Measurements from ENCODE around the gene ALPL. TPM values are rescaled to one million over a fixed set of nuclear protein-coding genes. Genes with fewer than 3 reads are reported as not detected.

Gene ALPL
- total RNA-seq, 2 donors from 2014 or later = 3.7 to 7.8 TPM

GRCh38 chr1:21492356-21492625, 16.9 kb upstream of the ALPL start:
- no peaks in the 10 kb centered on the region for H3K27me3 ChIP-seq (replicated peaks; ENCODE audit: insufficient read depth)
- DNase-seq (ENCODE audit: low spot score) (no peak), ATAC-seq (ENCODE audit: insufficient number of reproducible peaks, low FRiP score, low read depth) (no peak)
- H3K27ac ChIP-seq = no peak overlapping the region
- H3K4me1 ChIP-seq (ENCODE audit: control insufficient read depth in 1 of 2, low read depth in 2 of 2) = no peaks in the 10 kb centered on the region
- no peak overlapping the region for H3K4me3 ChIP-seq
- H3K36me3 ChIP-seq = no peaks in the 10 kb centered on the region
- no peak for TF ChIP-seq CTCF (IDR thresholded peaks at IDR 0.05)
- no peaks in the 10 kb centered on the region for H3K9me3 ChIP-seq

DNA sequence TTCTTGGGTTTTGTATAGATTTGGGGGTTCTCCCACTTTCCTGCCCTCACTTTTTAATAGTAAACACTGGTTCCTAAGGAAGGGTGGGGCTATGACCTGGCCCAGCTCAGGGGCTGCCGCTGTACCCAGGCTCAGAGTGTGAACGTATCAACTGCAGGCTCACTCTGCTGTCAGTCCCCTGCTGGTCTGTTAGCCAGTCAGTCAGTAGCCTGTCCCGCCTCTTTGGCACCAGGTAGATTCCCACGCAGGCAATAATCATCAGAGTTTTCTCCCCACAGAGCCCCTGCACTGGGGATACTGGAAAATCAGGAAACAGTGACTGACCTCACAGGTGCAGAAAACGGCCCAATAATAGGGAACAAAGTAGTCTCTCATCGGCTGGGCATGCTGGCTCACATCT, 15.0 kb upstream of the ALPL start:
- no peaks in the 10 kb centered on the region for H3K9me3 ChIP-seq
- no peak for DNase-seq (ENCODE audit: low spot score)

GRCh38 chr1:21495225-21495820, 13.9 kb upstream of the ALPL start:
- Histone ChIP-seq H3K4me3 (no peak overlapping the region), H3K9me3 (no peaks in the 10 kb centered on the region), H3K4me1 (ENCODE audit: control insufficient read depth in 1 of 2, low read depth in 2 of 2) (no peaks in the 10 kb centered on the region), H3K36me3 (no peaks in the 10 kb centered on the region), H3K27me3 (replicated peaks; ENCODE audit: insufficient read depth) (no peaks in the 10 kb centered on the region), H3K27ac (no peak overlapping the region)
- ATAC-seq (ENCODE audit: insufficient number of reproducible peaks, low FRiP score, low read depth) (no peak), DNase-seq (ENCODE audit: low spot score) (no peak)
- TF ChIP-seq CTCF (IDR thresholded peaks at IDR 0.05) = no peak

More for the DNA sequence above, 15.0 kb upstream of the ALPL start:
- ATAC-seq (ENCODE audit: insufficient number of reproducible peaks, low FRiP score, low read depth) = no peak
- no peaks in the 10 kb centered on the region for H3K4me1 ChIP-seq (ENCODE audit: control insufficient read depth in 1 of 2, low read depth in 2 of 2)
- H3K27ac ChIP-seq = no peak overlapping the region
- H3K27me3 ChIP-seq (replicated peaks; ENCODE audit: insufficient read depth) = no peaks in the 10 kb centered on the region
- H3K4me3 ChIP-seq = no peak overlapping the region
- no peak for TF ChIP-seq CTCF (IDR thresholded peaks at IDR 0.05)
- no peaks in the 10 kb centered on the region for H3K36me3 ChIP-seq

- Histone ChIP-seq H3K27me3 (replicated peaks; ENCODE audit: insufficient read depth) (no peaks in the 10 kb centered on the region), H3K36me3 (no peaks in the 10 kb centered on the region), H3K4me1 (ENCODE audit: control insufficient read depth in 1 of 2, low read depth in 2 of 2) (no peaks in the 10 kb centered on the region), H3K9me3 (no peaks in the 10 kb centered on the region), H3K4me3 (no peak overlapping the region), H3K27ac (no peak overlapping the region)
- ATAC-seq (ENCODE audit: insufficient number of reproducible peaks, low FRiP score, low read depth) (no peak), DNase-seq (ENCODE audit: low spot score) (no peak)
- no peak for TF ChIP-seq CTCF (IDR thresholded peaks at IDR 0.05)
Observed at GRCh38 chr1:21496063-21496462, 13.2 kb upstream of the ALPL start.

- H3K4me3 ChIP-seq = no peak overlapping the region
- DNase-seq (ENCODE audit: low spot score) = no peak
Observed at GRCh38 chr1:21496886-21497285, 12.3 kb upstream of the ALPL start.

More at GRCh38 chr1:21496886-21497285, 12.3 kb upstream of the ALPL start:
- H3K36me3 ChIP-seq = no peaks in the 10 kb centered on the region
- no peaks in the 10 kb centered on the region for H3K9me3 ChIP-seq
- no peak for ATAC-seq (ENCODE audit: insufficient number of reproducible peaks, low FRiP score, low read depth)
- H3K27ac ChIP-seq = no peak overlapping the region
- H3K27me3 ChIP-seq (replicated peaks; ENCODE audit: insufficient read depth) = no peaks in the 10 kb centered on the region
- no peaks in the 10 kb centered on the region for H3K4me1 ChIP-seq (ENCODE audit: control insufficient read depth in 1 of 2, low read depth in 2 of 2)
- no peak for TF ChIP-seq CTCF (IDR thresholded peaks at IDR 0.05)
